PC-9 (cell line): Measurements from ENCODE around the gene OR2Z1. TPM values are rescaled to one million over a fixed set of nuclear protein-coding genes. Genes with fewer than 3 reads are reported as not detected.

Source experiments
- BruUV-seq: library from RNA; stranded (reverse); fragments of 400-500 nt; replicated peaks from 2 replicates; lab custom pipeline; 2021; lab: Mats Ljungman, UMichigan
- CTCF ChIA-PET: fragments of 300-600 bp; sonication (Branson Sonifier 250); formaldehyde crosslinking; loops from one replicate; lab custom pipeline; 2022; ENCODE audit warnings: antibody characterized with exemption; lab: Charles Lee
- POLR2A ChIA-PET: fragments of 300-600 bp; sonication (Branson Sonifier 250); formaldehyde crosslinking; loops from one replicate; lab custom pipeline; 2022; ENCODE audit warnings: antibody characterized with exemption; ENCODE audit not compliant: unreplicated experiment; lab: Charles Lee
- DNase-seq, 2 experiments: peaks; one replicate each; pipeline versions ENCODE4 v3.0.0 to v3.0.0-alpha.2; 2015 to 2022; ENCODE audit warnings: mixed read lengths in 1 of 2
- H2AFZ ChIP-seq: fragments of 200-600 bp; sonication (generic); 2 replicates; pipeline ENCODE4 v1.8.1; 2017; ENCODE audit warnings: antibody characterized with exemption
- H3F3A ChIP-seq: fragments of 200-600 bp; sonication (generic); 2 replicates; pipeline ENCODE4 v1.8.1; 2017; ENCODE audit warnings: antibody characterized with exemption, mild to moderate bottlenecking, low read depth; ENCODE audit not compliant: insufficient read depth
- H3K27ac ChIP-seq: fragments of 200-600 bp; sonication (generic); 2 replicates; pipeline ENCODE4 v1.6.1; 2016; ENCODE audit warnings: mixed run types
- H3K27me3 ChIP-seq: fragments of 200-600 bp; sonication (generic); 2 replicates; pipeline ENCODE4 v1.6.1; 2016; ENCODE audit warnings: low read depth, mixed run types; ENCODE audit not compliant: insufficient read depth
- H3K36me3 ChIP-seq: fragments of 200-600 bp; sonication (generic); 2 replicates; pipeline ENCODE4 v1.6.1; 2016; ENCODE audit warnings: low read depth, mixed run types
- H3K4me1 ChIP-seq: fragments of 200-600 bp; sonication (generic); replicated peaks from 2 replicates; pipeline ENCODE4 v1.6.1; 2016; ENCODE audit warnings: mixed run types; ENCODE audit not compliant: insufficient read depth
- H3K4me2 ChIP-seq: fragments of 200-600 bp; sonication (generic); 2 replicates; pipeline ENCODE4 v1.6.1; 2017; ENCODE audit warnings: mixed run types
- H3K4me3 ChIP-seq: fragments of 200-600 bp; sonication (generic); 2 replicates; pipeline ENCODE4 v1.6.1; 2016; ENCODE audit warnings: mixed run types
- H3K79me2 ChIP-seq: fragments of 200-600 bp; sonication (generic); 2 replicates; pipeline ENCODE4 v1.6.1; 2017; ENCODE audit warnings: low read depth, mixed run types
- H3K9me2 ChIP-seq: fragments of 200-600 bp; sonication (generic); 2 replicates; pipeline ENCODE4 v1.8.1; 2017; ENCODE audit warnings: mild to moderate bottlenecking; ENCODE audit not compliant: insufficient read depth
- H3K9me3 ChIP-seq: fragments of 200-600 bp; sonication (generic); 2 replicates; pipeline ENCODE4 v1.8.1; 2016; ENCODE audit warnings: low read depth; ENCODE audit not compliant: insufficient read depth
- H4K20me1 ChIP-seq: fragments of 200-600 bp; sonication (generic); 2 replicates; pipeline ENCODE4 v1.8.1; 2017; ENCODE audit not compliant: insufficient read depth
- EZH2 ChIP-seq: fragments of 200-600 bp; sonication (generic); IDR thresholded peaks from 2 replicates; pipeline ENCODE4 v1.8.0; 2017; ENCODE audit warnings: antibody characterized with exemption, low read depth
- intact Hi-C: fragments of 100-400 bp; cut with micrococcal nuclease; formaldehyde crosslinking; loops from one replicate; pipeline ENCODE4 v1.10.0; 2022; ENCODE audit not compliant: unreplicated experiment
- total RNA-seq: library from RNA; stranded (reverse); gene quantifications from 2 replicates; pipeline ENCODE4 v1.2.3, GENCODE V29; 2021
- TF ChIP-seq, protein P1 (sequence below): fragments of 200-600 bp; sonication (generic); conservative IDR thresholded peaks from 2 replicates; pipeline ENCODE4 v1.6.1; 2017; ENCODE audit warnings: mixed run types, antibody characterized with exemption, mild to moderate bottlenecking, moderate library complexity

The OR2Z1 gene
- total RNA-seq, 1 experiment from 2014 or later, result not detected

- CTCF ChIA-PET, result no interaction called here
- no TSS peak for BruUV-seq
- TF ChIP-seq EZH2, result no peak
- TF ChIP-seq, protein P1, sequence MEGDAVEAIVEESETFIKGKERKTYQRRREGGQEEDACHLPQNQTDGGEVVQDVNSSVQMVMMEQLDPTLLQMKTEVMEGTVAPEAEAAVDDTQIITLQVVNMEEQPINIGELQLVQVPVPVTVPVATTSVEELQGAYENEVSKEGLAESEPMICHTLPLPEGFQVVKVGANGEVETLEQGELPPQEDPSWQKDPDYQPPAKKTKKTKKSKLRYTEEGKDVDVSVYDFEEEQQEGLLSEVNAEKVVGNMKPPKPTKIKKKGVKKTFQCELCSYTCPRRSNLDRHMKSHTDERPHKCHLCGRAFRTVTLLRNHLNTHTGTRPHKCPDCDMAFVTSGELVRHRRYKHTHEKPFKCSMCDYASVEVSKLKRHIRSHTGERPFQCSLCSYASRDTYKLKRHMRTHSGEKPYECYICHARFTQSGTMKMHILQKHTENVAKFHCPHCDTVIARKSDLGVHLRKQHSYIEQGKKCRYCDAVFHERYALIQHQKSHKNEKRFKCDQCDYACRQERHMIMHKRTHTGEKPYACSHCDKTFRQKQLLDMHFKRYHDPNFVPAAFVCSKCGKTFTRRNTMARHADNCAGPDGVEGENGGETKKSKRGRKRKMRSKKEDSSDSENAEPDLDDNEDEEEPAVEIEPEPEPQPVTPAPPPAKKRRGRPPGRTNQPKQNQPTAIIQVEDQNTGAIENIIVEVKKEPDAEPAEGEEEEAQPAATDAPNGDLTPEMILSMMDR, result no peak
Observed at GRCh38 chr19:8695501-8695900, 25.9 kb upstream of the OR2Z1 start.

GRCh38 chr19:8695911-8696310, 25.5 kb upstream of the OR2Z1 start:
- Histone ChIP-seq H3K4me1 (no peaks in the 10 kb centered on the region), H3K79me2 (no peaks in the 10 kb centered on the region), H4K20me1 (no peaks in the 10 kb centered on the region), H3K27me3 (peaks cover 28% of the 10 kb centered on the region; the same call in 1 of the 2 replicates), H3K9me3 (no peaks in the 10 kb centered on the region), H3K4me3 (no peak overlapping the region), H3K36me3 (no peaks in the 10 kb centered on the region), H3K4me2 (no peak overlapping the region), H3F3A (no peaks in the 10 kb centered on the region), H3K9me2 (no peaks in the 10 kb centered on the region), H3K27ac (no peak overlapping the region), H2AFZ (no peak overlapping the region)
- POLR2A ChIA-PET, result no interaction called here
- TF ChIP-seq, protein P1, result no peak
- TF ChIP-seq EZH2, result no peak
- CTCF ChIA-PET, result no interaction called here
- no TSS peak for BruUV-seq
- DNase-seq, result no peak
- intact Hi-C loops, result no loop called here

More at GRCh38 chr19:8695501-8695900, 25.9 kb upstream of the OR2Z1 start:
- Histone ChIP-seq H3K9me2 (no peaks in the 10 kb centered on the region), H3K36me3 (no peaks in the 10 kb centered on the region), H3K9me3 (no peaks in the 10 kb centered on the region), H4K20me1 (no peaks in the 10 kb centered on the region), H3K4me3 (no peak overlapping the region), H2AFZ (no peak overlapping the region), H3K4me1 (no peaks in the 10 kb centered on the region), H3K27ac (no peak overlapping the region), H3F3A (no peaks in the 10 kb centered on the region), H3K27me3 (peaks cover 32% of the 10 kb centered on the region; the same call in 1 of the 2 replicates), H3K79me2 (no peaks in the 10 kb centered on the region), H3K4me2 (no peak overlapping the region)
- POLR2A ChIA-PET, result no interaction called here
- DNase-seq, result no peak
- intact Hi-C loops, result no loop called here

- CTCF ChIA-PET, result no interaction called here
- no TSS peak for BruUV-seq
- Histone ChIP-seq H3K9me2 (no peaks in the 10 kb centered on the region), H3K9me3 (no peaks in the 10 kb centered on the region), H3K79me2 (no peaks in the 10 kb centered on the region), H3K36me3 (no peaks in the 10 kb centered on the region), H3K27me3 (peaks cover 21% of the 10 kb centered on the region; the same call in 1 of the 2 replicates), H3F3A (no peaks in the 10 kb centered on the region), H2AFZ (no peak overlapping the region), H3K4me2 (no peak overlapping the region), H4K20me1 (no peaks in the 10 kb centered on the region), H3K27ac (no peak overlapping the region), H3K4me3 (no peak overlapping the region), H3K4me1 (no peaks in the 10 kb centered on the region)
- no peak for TF ChIP-seq EZH2
- POLR2A ChIA-PET, result no interaction called here
- intact Hi-C loops, result no loop called here
- DNase-seq, result no peak
Observed at GRCh38 chr19:8696993-8697392, 24.4 kb upstream of the OR2Z1 start.
